ENCODE results near the gene ERMAP.

Gene ERMAP

DNA sequence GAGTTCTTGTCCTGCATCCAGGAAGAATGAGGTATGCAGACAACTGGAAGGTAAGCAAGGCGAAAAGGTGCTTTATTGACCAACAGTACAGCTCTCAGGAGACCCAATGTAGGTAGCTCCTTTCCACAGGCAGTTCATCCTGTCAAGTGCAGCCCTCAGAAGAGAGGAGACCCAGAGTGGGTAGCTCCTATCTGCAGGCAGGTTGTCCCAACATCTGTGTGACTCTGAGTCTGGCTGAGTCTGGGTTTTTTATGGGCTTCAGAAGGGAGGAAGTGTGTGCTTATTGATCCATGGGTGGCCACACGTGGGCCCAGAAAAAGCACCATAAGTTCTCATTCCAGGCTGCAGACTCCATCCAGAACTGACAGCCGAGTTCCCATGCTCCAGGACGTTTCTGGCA is 63.5 kb downstream of the ERMAP start:
- DNase-seq: no peak

DNA sequence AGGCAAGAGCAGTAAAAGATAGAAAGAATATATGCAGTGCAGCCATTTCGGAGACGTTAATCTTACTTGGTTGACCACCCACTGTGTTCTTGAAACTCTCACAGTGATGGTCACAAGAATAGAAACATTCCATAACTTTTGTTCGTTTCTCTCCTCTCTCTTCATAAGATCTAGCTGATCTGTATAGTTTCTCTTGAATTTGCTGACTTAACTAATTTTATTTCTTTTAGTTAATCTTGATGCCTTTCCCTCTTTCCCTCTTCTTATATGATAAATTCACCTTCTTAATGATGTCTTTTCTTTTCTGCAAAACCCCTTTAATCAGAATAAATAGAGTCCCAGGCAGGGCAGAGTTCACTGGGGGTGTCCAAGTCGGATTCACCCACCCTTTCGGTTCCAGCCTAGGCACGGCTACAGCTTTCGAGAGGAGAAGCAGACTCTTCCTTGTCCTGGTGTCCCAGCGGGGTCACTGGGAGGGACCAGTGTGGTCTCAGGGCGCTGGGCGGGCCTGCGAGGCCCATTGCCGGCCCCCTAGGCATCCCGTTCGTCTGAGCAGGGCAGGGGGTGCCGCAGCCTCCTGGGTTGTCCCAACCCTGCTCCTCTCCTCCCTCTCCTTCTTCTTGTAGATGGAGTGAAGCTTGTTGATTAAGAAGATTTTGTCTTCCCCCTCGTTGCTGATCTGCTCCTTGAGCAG is 69.3 kb downstream of the ERMAP start:
- DNase-seq: no peak

- DNase-seq: no peak
Measured at GRCh38 chr1:42886800-42887199, 69.9 kb downstream of the ERMAP start.

- no peak for DNase-seq
Measured at GRCh38 chr1:42887366-42887765, 70.4 kb downstream of the ERMAP start.

DNA sequence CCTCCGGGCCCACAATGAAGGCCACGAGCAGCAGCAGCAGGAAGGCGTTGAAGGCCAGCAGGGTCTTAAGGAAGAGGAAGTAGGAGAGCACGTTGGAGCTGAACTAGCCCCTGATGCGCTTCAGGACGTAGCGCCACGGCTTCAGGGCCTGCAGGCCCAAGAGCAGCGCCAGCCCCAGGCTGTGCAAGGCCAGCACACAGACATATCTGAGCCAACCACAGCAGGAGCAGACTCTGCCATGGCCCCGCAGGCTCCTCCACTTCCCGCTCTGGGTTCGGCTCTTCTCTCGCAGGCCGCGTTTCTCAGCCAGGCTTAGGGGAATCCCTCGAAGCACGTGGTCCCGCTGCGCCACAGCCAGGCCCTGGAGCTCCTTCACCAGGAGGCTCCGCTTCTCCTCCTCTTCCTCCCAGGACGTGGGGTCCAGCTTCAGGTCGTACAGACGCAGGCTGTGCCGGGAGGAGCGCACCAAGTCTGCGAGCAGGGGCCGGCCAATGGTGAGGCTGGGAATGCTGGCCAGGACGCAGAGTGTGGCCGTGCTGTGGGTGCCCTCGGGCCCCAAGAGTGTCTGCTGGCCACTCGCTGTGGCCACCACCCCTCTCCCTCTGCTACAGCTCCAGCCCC is 71.2 kb downstream of the ERMAP start:
- no peak for DNase-seq

GRCh38 chr1:42889264-42889663 is 72.3 kb downstream of the ERMAP start:
- DNase-seq: no peak

- DNase-seq: no peak
Measured at GRCh38 chr1:42891465-42892138, 74.7 kb downstream of the ERMAP start.

All from NCI-H1105 treated with DMSO at 0.1 percent for 48 hours (cell line).